Measurements from ENCODE around the gene MVB12B.

MVB12B gene

GRCh38 chr9:126365780-126366179 is 39.2 kb downstream of the MVB12B start:
- DNase-seq: no peak

GRCh38 chr9:126366366-126367011 is 39.9 kb downstream of the MVB12B start:
- no peak for DNase-seq

- no peak for DNase-seq
Measured at GRCh38 chr9:126367139-126367538, 40.5 kb downstream of the MVB12B start.

GRCh38 chr9:126367616-126368015 is 41.0 kb downstream of the MVB12B start:
- no peak for DNase-seq

- no peak for DNase-seq
Measured at GRCh38 chr9:126368020-126368419, 41.4 kb downstream of the MVB12B start.

- no peak for DNase-seq
Measured at GRCh38 chr9:126371007-126371870, 44.6 kb downstream of the MVB12B start.

- no peak for DNase-seq
Measured at GRCh38 chr9:126372716-126373115, 46.1 kb downstream of the MVB12B start.

- no peak for DNase-seq
Measured at GRCh38 chr9:126373241-126373640, 46.6 kb downstream of the MVB12B start.

- no peak for DNase-seq
Measured at GRCh38 chr9:126374366-126374781, 47.7 kb downstream of the MVB12B start.

- no peak for DNase-seq
Measured at GRCh38 chr9:126375386-126375785, 48.8 kb downstream of the MVB12B start.

- DNase-seq: no peak
Measured at GRCh38 chr9:126376311-126377175, 49.9 kb downstream of the MVB12B start.

- DNase-seq: no peak
Measured at GRCh38 chr9:126377176-126377509, 50.5 kb downstream of the MVB12B start.

GRCh38 chr9:126377536-126377935 is 50.9 kb downstream of the MVB12B start:
- no peak for DNase-seq

GRCh38 chr9:126378761-126379160 is 52.1 kb downstream of the MVB12B start:
- no peak for DNase-seq

- no peak for DNase-seq
Measured at GRCh38 chr9:126379661-126380360, 53.2 kb downstream of the MVB12B start.

GRCh38 chr9:126380447-126380846 is 53.8 kb downstream of the MVB12B start:
- DNase-seq: no peak

GRCh38 chr9:126381195-126381594 is 54.6 kb downstream of the MVB12B start:
- no peak for DNase-seq

GRCh38 chr9:126383406-126384046 is 56.9 kb downstream of the MVB12B start:
- DNase-seq: no peak

- DNase-seq: no peak
Measured at GRCh38 chr9:126384926-126385325, 58.3 kb downstream of the MVB12B start.

GRCh38 chr9:126386088-126386487 is 59.5 kb downstream of the MVB12B start:
- DNase-seq: no peak

GRCh38 chr9:126386776-126387175 is 60.1 kb downstream of the MVB12B start:
- DNase-seq: no peak

GRCh38 chr9:126388964-126389708 is 62.5 kb downstream of the MVB12B start:
- DNase-seq: no peak
